Choroid plexus epithelial cell (primary cell): Measurements from ENCODE around the gene GAPDHS.
A peak's percentile ranks its signal among the peaks of the same experiment; 100 is the strongest.

Experiments
- DNase-seq: peaks from one replicate; pipeline ENCODE4 v3.0.0-alpha.2; 2010; ENCODE audit warnings: low read depth
- H3K4me3 ChIP-seq: 2 replicates; pipeline ENCODE4 v1.5.1; 2011; ENCODE audit warnings: low read depth, mild to moderate bottlenecking, control low read depth, low read length, moderate library complexity
- TF ChIP-seq, protein P1 (sequence below): conservative IDR thresholded peaks from 2 replicates; pipeline ENCODE4 v1.5.1; 2011; ENCODE audit warnings: low read depth, mild to moderate bottlenecking, control low read depth, inconsistent platforms, low read length, moderate library complexity

GAPDHS gene

GRCh38 chr19:35491836-35492360 is 41.4 kb upstream of the GAPDHS start:
- TF ChIP-seq, protein P1, sequence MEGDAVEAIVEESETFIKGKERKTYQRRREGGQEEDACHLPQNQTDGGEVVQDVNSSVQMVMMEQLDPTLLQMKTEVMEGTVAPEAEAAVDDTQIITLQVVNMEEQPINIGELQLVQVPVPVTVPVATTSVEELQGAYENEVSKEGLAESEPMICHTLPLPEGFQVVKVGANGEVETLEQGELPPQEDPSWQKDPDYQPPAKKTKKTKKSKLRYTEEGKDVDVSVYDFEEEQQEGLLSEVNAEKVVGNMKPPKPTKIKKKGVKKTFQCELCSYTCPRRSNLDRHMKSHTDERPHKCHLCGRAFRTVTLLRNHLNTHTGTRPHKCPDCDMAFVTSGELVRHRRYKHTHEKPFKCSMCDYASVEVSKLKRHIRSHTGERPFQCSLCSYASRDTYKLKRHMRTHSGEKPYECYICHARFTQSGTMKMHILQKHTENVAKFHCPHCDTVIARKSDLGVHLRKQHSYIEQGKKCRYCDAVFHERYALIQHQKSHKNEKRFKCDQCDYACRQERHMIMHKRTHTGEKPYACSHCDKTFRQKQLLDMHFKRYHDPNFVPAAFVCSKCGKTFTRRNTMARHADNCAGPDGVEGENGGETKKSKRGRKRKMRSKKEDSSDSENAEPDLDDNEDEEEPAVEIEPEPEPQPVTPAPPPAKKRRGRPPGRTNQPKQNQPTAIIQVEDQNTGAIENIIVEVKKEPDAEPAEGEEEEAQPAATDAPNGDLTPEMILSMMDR, result no peak
- no peak for DNase-seq
- H3K4me3 ChIP-seq, result no peak overlapping the region

- no peak overlapping the region for H3K4me3 ChIP-seq
- TF ChIP-seq, protein P1, result no peak
- DNase-seq, result no peak
These were observed 39.3 kb upstream of the GAPDHS start for GRCh38 chr19:35493971-35494370.

DNA sequence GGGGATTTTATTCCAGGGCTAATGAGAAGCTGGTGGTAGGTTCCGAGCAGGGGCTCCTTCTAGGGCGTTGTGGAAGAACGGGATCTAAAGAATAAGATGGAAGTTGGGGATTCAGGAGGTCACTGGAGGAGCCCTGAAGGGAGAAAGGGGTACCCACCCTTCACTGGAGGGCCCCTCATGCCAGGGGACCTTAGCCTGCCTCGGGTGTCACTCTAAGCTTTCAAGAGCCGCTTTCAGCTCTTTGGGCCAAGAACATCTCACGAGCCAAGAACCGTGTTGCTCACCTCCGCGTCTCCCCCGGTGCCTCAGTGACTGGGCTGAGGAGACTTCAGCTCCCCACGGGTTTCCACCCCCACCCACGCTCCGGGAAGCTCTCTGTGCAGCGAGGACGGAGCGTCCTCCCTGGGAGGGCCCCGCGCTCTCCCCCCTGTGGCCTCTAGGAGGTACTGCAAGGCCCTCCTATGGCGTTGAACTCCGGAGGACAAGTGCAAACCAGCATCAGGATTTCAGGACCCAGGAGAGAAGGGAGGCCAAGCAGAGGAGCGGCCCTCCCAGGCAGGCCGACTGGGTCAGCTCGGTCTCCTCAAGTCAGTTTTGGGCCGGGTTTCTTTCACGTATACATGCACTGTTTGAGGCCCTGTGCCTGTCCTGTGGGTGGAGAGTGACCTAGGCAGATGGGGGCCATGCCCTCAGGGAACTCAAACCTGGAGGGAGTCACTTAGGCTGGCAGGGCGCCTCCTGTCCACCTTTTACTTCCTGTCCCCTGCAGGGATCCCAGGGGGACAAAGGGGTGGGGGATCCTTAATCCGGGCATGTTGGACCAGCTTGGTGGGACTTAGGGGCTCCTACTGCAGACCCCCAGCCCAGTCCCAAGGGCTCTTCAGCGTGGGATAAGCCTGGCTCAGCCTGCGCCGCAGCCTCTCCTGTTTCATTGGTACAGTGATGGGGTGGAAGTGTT is 37.9 kb upstream of the GAPDHS start:
- TF ChIP-seq, protein P1, result peak; percentile 99
- no peak overlapping the region for H3K4me3 ChIP-seq
- DNase-seq, result peak; percentile 73

GRCh38 chr19:35497406-35497805 is 35.9 kb upstream of the GAPDHS start:
- TF ChIP-seq, protein P1, result no peak
- no peak for DNase-seq
- H3K4me3 ChIP-seq, result no peak overlapping the region

GRCh38 chr19:35498220-35498619 is 35.0 kb upstream of the GAPDHS start:
- no peak for DNase-seq
- TF ChIP-seq, protein P1, result no peak
- no peak overlapping the region for H3K4me3 ChIP-seq

DNA sequence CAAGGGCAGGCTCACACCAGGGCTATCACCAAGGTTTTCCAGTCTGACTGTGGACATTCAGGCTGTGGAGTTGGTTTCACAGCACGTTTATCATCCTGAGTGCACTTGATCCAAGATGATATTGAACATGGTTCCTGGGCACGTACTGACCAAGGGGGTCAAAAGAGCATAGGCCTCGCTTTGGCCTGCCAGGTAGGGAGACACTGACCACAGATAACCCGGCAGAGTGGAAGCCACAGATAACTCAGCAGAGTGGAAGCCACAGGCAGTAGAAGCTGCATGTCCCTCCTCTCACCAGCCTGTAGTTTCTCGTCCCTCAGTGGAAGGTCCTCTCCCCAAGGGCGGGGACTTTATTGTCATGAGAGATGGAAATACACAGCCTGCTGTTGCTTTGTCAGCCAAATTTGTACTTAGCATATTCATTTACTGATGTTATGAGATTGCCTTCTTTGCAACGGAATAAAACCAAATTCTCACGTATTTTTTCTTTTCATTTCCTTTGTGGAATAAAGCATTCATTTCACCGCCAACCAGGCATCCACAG is 34.2 kb upstream of the GAPDHS start:
- no peak for DNase-seq
- TF ChIP-seq, protein P1, result no peak
- H3K4me3 ChIP-seq, result no peak overlapping the region
